C4-2B (cell line): Measurements from ENCODE around the gene IGBP1.
"Not testable (repeated sequence)": the region's sequence is repeated elsewhere in the genome, so short reads cannot be mapped to it uniquely, and the experiment has no call there.

Experiments
- CTCF ChIP-seq: fragments of 450-650 bp; conservative IDR thresholded peaks from 2 replicates; pipeline ENCODE4 v1.5.1; 2017; ENCODE audit warnings: mild to moderate bottlenecking
- ZFX ChIP-seq: fragments of 450-650 bp; IDR thresholded peaks from 2 replicates; pipeline ENCODE4 v1.6.1; 2017

GRCh38 chrX:70123014-70123413, 10.2 kb upstream of the IGBP1 start:
- not testable (repeated sequence) for TF ChIP-seq CTCF, ZFX
